Testis (tissue), 2 donors: ENCODE data around the gene PHTF1.

Source experiments
- CTCF ChIP-seq, 3 experiments: fragments of 450-650 bp in 2 of 3; fragments of 200-600 bp in 1 of 3; sonication (generic) in 1 of 3; IDR thresholded peaks; one replicate each; pipeline ENCODE4 v1.5.1; 2016 to 2019; ENCODE audit warnings: antibody characterized with exemption in 3 of 3, mild to moderate bottlenecking in 2 of 3, moderate library complexity in 1 of 3
- POLR2A ChIP-seq: fragments of 450-650 bp; IDR thresholded peaks from one replicate; pipeline ENCODE4 v1.6.1; 2017; ENCODE audit warnings: antibody characterized with exemption, mild to moderate bottlenecking, moderate library complexity

- TF ChIP-seq CTCF (IDR thresholded peaks at IDR 0.05) (no peak), POLR2A (no peak)
Measured at GRCh38 chr1:113647164-113647563, 112.1 kb downstream of the PHTF1 start.
